ENCODE results near the gene PHC3.
"Not testable (repeated sequence)": the region's sequence is repeated elsewhere in the genome, so short reads cannot be mapped to it uniquely, and the experiment has no call there.

PHC3 gene

GRCh38 chr3:170128977-170129431 lies 52.5 kb downstream of the PHC3 start:
- no peak for DNase-seq (ENCODE audit: low spot score)

- DNase-seq (ENCODE audit: low spot score): no peak
Observed at GRCh38 chr3:170128259-170128976, 53.1 kb downstream of the PHC3 start.

GRCh38 chr3:170117134-170117533 lies 64.4 kb downstream of the PHC3 start:
- DNase-seq (ENCODE audit: low spot score): no peak

GRCh38 chr3:170114165-170114564 lies 67.4 kb downstream of the PHC3 start:
- DNase-seq (ENCODE audit: low spot score): not testable (repeated sequence)

- no peak for DNase-seq (ENCODE audit: low spot score)
Observed at GRCh38 chr3:170111147-170111771, 70.3 kb downstream of the PHC3 start.

GRCh38 chr3:170109579-170110293 lies 71.8 kb downstream of the PHC3 start:
- no peak for DNase-seq (ENCODE audit: low spot score)

GRCh38 chr3:170108955-170109354 lies 72.6 kb downstream of the PHC3 start:
- DNase-seq (ENCODE audit: low spot score): no peak

- no peak for DNase-seq (ENCODE audit: low spot score)
Observed at GRCh38 chr3:170107941-170108340, 73.6 kb downstream of the PHC3 start.

- DNase-seq (ENCODE audit: low spot score): no peak
Observed at GRCh38 chr3:170102431-170102830, 79.1 kb downstream of the PHC3 start.

GRCh38 chr3:170100944-170101343 lies 80.6 kb downstream of the PHC3 start:
- DNase-seq (ENCODE audit: low spot score): no peak

GRCh38 chr3:170098753-170099152 lies 82.8 kb downstream of the PHC3 start:
- DNase-seq (ENCODE audit: low spot score): no peak

- no peak for DNase-seq (ENCODE audit: low spot score)
Observed at GRCh38 chr3:170096342-170096741, 85.2 kb downstream of the PHC3 start.

GRCh38 chr3:170095771-170096170 lies 85.8 kb downstream of the PHC3 start:
- no peak for DNase-seq (ENCODE audit: low spot score)

GRCh38 chr3:170092907-170093306 lies 88.6 kb downstream of the PHC3 start:
- DNase-seq (ENCODE audit: low spot score): no peak

- DNase-seq (ENCODE audit: low spot score): no peak
Observed at GRCh38 chr3:170090601-170090981, 90.9 kb downstream of the PHC3 start.

GRCh38 chr3:170089862-170090600 lies 91.5 kb downstream of the PHC3 start:
- no peak for DNase-seq (ENCODE audit: low spot score)

GRCh38 chr3:170085396-170085795 lies 96.1 kb downstream of the PHC3 start:
- no peak for DNase-seq (ENCODE audit: low spot score)

- DNase-seq (ENCODE audit: low spot score): no peak
Observed at GRCh38 chr3:170083343-170083742, 98.2 kb downstream of the PHC3 start.

GRCh38 chr3:170081079-170081741 lies 100.3 kb downstream of the PHC3 start:
- DNase-seq (ENCODE audit: low spot score): no peak

GRCh38 chr3:170080605-170081004 lies 100.9 kb downstream of the PHC3 start:
- no peak for DNase-seq (ENCODE audit: low spot score)

- no peak for DNase-seq (ENCODE audit: low spot score)
Observed at GRCh38 chr3:170079536-170080165, 101.9 kb downstream of the PHC3 start.

Measured in COLO829 (cell line).